H4 (cell line): ENCODE measurements around the gene PPIL6. TPM values are rescaled to one million over a fixed set of nuclear protein-coding genes. Genes with fewer than 3 reads are reported as not detected.
"Not testable (repeated sequence)": the region's sequence is repeated elsewhere in the genome, so short reads cannot be mapped to it uniquely, and the experiment has no call there.

Experiments used
- DNase-seq: peaks from one replicate; pipeline ENCODE4 v3.0.0-alpha.2; 2015; ENCODE audit warnings: low spot score
- total RNA-seq: library from RNA; depleted of rRNA; stranded (reverse); fragments of >200 nt; shearing (Covaris generic); gene quantifications from 2 replicates; pipeline ENCODE4 v1.2.3, GENCODE V29; 2014

Gene PPIL6
- total RNA-seq, 1 experiment from 2014 or later, result 1.0 TPM

- DNase-seq, result no peak
Observed at GRCh38 chr6:109466212-109466923, 25.9 kb upstream of the PPIL6 start.

GRCh38 chr6:109465772-109466171 is 25.3 kb upstream of the PPIL6 start:
- DNase-seq, result no peak

- DNase-seq, result no peak
Observed at GRCh38 chr6:109461733-109462526, 21.5 kb upstream of the PPIL6 start.

GRCh38 chr6:109461205-109461604 is 20.8 kb upstream of the PPIL6 start:
- not testable (repeated sequence) for DNase-seq

GRCh38 chr6:109460161-109460829 is 19.9 kb upstream of the PPIL6 start:
- DNase-seq, result no peak

GRCh38 chr6:109458774-109459531 is 18.5 kb upstream of the PPIL6 start:
- no peak for DNase-seq

- DNase-seq, result no peak
Observed at GRCh38 chr6:109457562-109457996, 17.2 kb upstream of the PPIL6 start.

GRCh38 chr6:109456710-109457561 is 16.5 kb upstream of the PPIL6 start:
- DNase-seq, result no peak

- DNase-seq, result no peak
Observed at GRCh38 chr6:109456111-109456583, 15.7 kb upstream of the PPIL6 start.

GRCh38 chr6:109455437-109456110 is 15.1 kb upstream of the PPIL6 start, which contains the start of gene MICAL1:
TSS of gene MICAL1 (minus strand) at chr6:109455772. CDS start at chr6:109454196, 1,576 bp downstream.
- DNase-seq, result no peak

GRCh38 chr6:109454496-109455436 is 14.3 kb upstream of the PPIL6 start:
- no peak for DNase-seq

- no peak for DNase-seq
Observed at GRCh38 chr6:109453594-109454495, 13.4 kb upstream of the PPIL6 start.

GRCh38 chr6:109453156-109453555 is 12.7 kb upstream of the PPIL6 start:
- DNase-seq, result no peak

- no peak for DNase-seq
Observed at GRCh38 chr6:109452181-109452580, 11.8 kb upstream of the PPIL6 start.

- no peak for DNase-seq
Observed at GRCh38 chr6:109451376-109451775, 10.9 kb upstream of the PPIL6 start.

GRCh38 chr6:109450801-109451200 is 10.4 kb upstream of the PPIL6 start:
- DNase-seq, result no peak

- no peak for DNase-seq
Observed at GRCh38 chr6:109449795-109450673, 9.6 kb upstream of the PPIL6 start.
